HK-2 (cell line): Measurements from ENCODE around the gene STYK1.
"Not testable (repeated sequence)": the region's sequence is repeated elsewhere in the genome, so short reads cannot be mapped to it uniquely, and the experiment has no call there.

Experiments
- DNase-seq: peaks from one replicate; pipeline ENCODE4 v3.0.0-alpha.2; 2018; ENCODE audit not compliant: unreplicated experiment

The STYK1 gene

GRCh38 chr12:10620078-10620779 is 53.6 kb downstream of the STYK1 start:
- no peak for DNase-seq

GRCh38 chr12:10618338-10618987 is 55.4 kb downstream of the STYK1 start:
- DNase-seq: no peak

GRCh38 chr12:10617863-10618262 is 56.0 kb downstream of the STYK1 start:
- no peak for DNase-seq

- DNase-seq: no peak
Measured at GRCh38 chr12:10615532-10615931, 58.3 kb downstream of the STYK1 start.

GRCh38 chr12:10614056-10614370 is 59.8 kb downstream of the STYK1 start:
- no peak for DNase-seq

- peak; percentile 96 for DNase-seq
Measured at GRCh38 chr12:10613349-10614055, 60.4 kb downstream of the STYK1 start, which contains the start of gene MAGOHB. Gene MAGOHB, minus strand, starts transcription at chr12:10613609. Its CDS starts 77 bp downstream, at chr12:10613532.

- DNase-seq: no peak
Measured at GRCh38 chr12:10612984-10613348, 60.9 kb downstream of the STYK1 start.

GRCh38 chr12:10612110-10612509 is 61.7 kb downstream of the STYK1 start:
- no peak for DNase-seq

GRCh38 chr12:10611258-10611657 is 62.6 kb downstream of the STYK1 start:
- not testable (repeated sequence) for DNase-seq

GRCh38 chr12:10610188-10610587 is 63.7 kb downstream of the STYK1 start:
- DNase-seq: no peak

- DNase-seq: no peak
Measured at GRCh38 chr12:10607885-10608458, 65.9 kb downstream of the STYK1 start.

- no peak for DNase-seq
Measured at GRCh38 chr12:10601860-10602259, 72.0 kb downstream of the STYK1 start.

GRCh38 chr12:10600988-10601387 is 72.9 kb downstream of the STYK1 start:
- DNase-seq: no peak

- DNase-seq: no peak
Measured at GRCh38 chr12:10595881-10596280, 78.0 kb downstream of the STYK1 start.

- no peak for DNase-seq
Measured at GRCh38 chr12:10590966-10591365, 82.9 kb downstream of the STYK1 start.

- DNase-seq: no peak
Measured at GRCh38 chr12:10584415-10584814, 89.4 kb downstream of the STYK1 start.

GRCh38 chr12:10582704-10583103 is 91.1 kb downstream of the STYK1 start:
- no peak for DNase-seq

- DNase-seq: not testable (repeated sequence)
Measured at GRCh38 chr12:10582133-10582532, 91.7 kb downstream of the STYK1 start.

- no peak for DNase-seq
Measured at GRCh38 chr12:10574307-10574706, 99.5 kb downstream of the STYK1 start.

- DNase-seq: peak; percentile 43
Measured at GRCh38 chr12:10572021-10572490, 101.8 kb downstream of the STYK1 start.

GRCh38 chr12:10571141-10571540 is 102.7 kb downstream of the STYK1 start:
- DNase-seq: no peak
